DND-41 (cell line): Measurements from ENCODE around the gene STK25.

Experiments
- ATAC-seq: fragments of 200-7000 bp; cut with Tn5 transposase; 3 replicates; pipeline ENCODE4 v1.9.1; 2021; ENCODE audit warnings: low read depth; ENCODE audit not compliant: insufficient read depth
- DNase-seq: peaks from one replicate; pipeline ENCODE4 v3.0.0-alpha.2; 2020
- H2AFZ ChIP-seq: 2 replicates; pipeline ENCODE4 v1.6.0; 2012; ENCODE audit warnings: low read depth, low read length
- H3K27ac ChIP-seq: 2 replicates; pipeline ENCODE4 v1.5.1; 2012; ENCODE audit warnings: low read length, inconsistent platforms
- H3K27me3 ChIP-seq: fragments of 200-600 bp; sonication (generic); 2 replicates; pipeline ENCODE4 v1.6.0; 2012; ENCODE audit warnings: low read length, mild to moderate bottlenecking, inconsistent platforms; ENCODE audit not compliant: insufficient read depth, poor library complexity
- H3K36me3 ChIP-seq: 2 replicates; pipeline ENCODE4 v1.5.1; 2012; ENCODE audit warnings: low read length, inconsistent platforms; ENCODE audit not compliant: insufficient read depth
- H3K4me1 ChIP-seq: 2 replicates; pipeline ENCODE4 v1.5.1; 2012; ENCODE audit warnings: mild to moderate bottlenecking, low read length; ENCODE audit not compliant: insufficient read depth
- H3K4me2 ChIP-seq: 2 replicates; pipeline ENCODE4 v1.6.0; 2012; ENCODE audit warnings: mild to moderate bottlenecking, moderate library complexity, low read length, inconsistent platforms; ENCODE audit not compliant: insufficient read depth
- H3K4me3 ChIP-seq, 2 experiments: fragments of 200-600 bp in 1 of 2; shearing (Covaris generic) in 1 of 2; 2 replicates each; pipeline ENCODE4 v1.5.1; 2012 to 2016; ENCODE audit warnings: inconsistent platforms in 2 of 2, low read length in 2 of 2, mild to moderate bottlenecking in 2 of 2, low read depth in 1 of 2, moderate library complexity in 1 of 2
- H3K79me2 ChIP-seq: 2 replicates; pipeline ENCODE4 v1.6.0; 2012; ENCODE audit warnings: low read length, inconsistent platforms; ENCODE audit not compliant: insufficient read depth
- H3K9ac ChIP-seq: 2 replicates; pipeline ENCODE4 v1.6.0; 2012; ENCODE audit warnings: low read depth, mild to moderate bottlenecking, inconsistent platforms, low read length, moderate library complexity
- H3K9me3 ChIP-seq: 2 replicates; pipeline ENCODE4 v1.5.1; 2012; ENCODE audit warnings: low read length, moderate library complexity, mild to moderate bottlenecking, inconsistent platforms; ENCODE audit not compliant: insufficient read depth, severe bottlenecking
- H4K20me1 ChIP-seq: 2 replicates; pipeline ENCODE4 v1.6.0; 2012; ENCODE audit warnings: low read length; ENCODE audit not compliant: insufficient read depth
- CTCF ChIP-seq: IDR thresholded peaks from 2 replicates; pipeline ENCODE4 v1.5.1; 2012; ENCODE audit warnings: borderline replicate concordance, low read length, moderate library complexity, mild to moderate bottlenecking; ENCODE audit not compliant: poor library complexity, severe bottlenecking; ENCODE audit errors: extremely low read depth
- EZH2 ChIP-seq: IDR thresholded peaks from 3 replicates; pipeline ENCODE4 v1.6.1; 2012; ENCODE audit warnings: borderline replicate concordance, low read depth, mild to moderate bottlenecking, moderate library complexity, low read length, inconsistent platforms; ENCODE audit not compliant: severe bottlenecking

STK25 gene

GRCh38 chr2:241514986-241515737 lies 6.8 kb upstream of the STK25 start:
- Histone ChIP-seq H3K27ac (no peak overlapping the region), H3K36me3 (no peaks in the 10 kb centered on the region), H2AFZ (0 out of 2 replicates have a peak overlapping the region, but pooled peaks have one; percentile 25), H3K4me2 (no peak overlapping the region), H3K4me1 (no peaks in the 10 kb centered on the region), H3K27me3 (no peaks in the 10 kb centered on the region), H4K20me1 (no peaks in the 10 kb centered on the region), H3K9ac (no peak overlapping the region), H3K9me3 (no peaks in the 10 kb centered on the region), H3K4me3 (no peak overlapping the region), H3K79me2 (no peaks in the 10 kb centered on the region)
- ATAC-seq (no peak), DNase-seq (no peak)
- TF ChIP-seq EZH2 (no peak), CTCF (no peak)

- Histone ChIP-seq H3K27ac (no peak overlapping the region), H3K9me3 (no peaks in the 10 kb centered on the region), H3K4me3 (no peak overlapping the region), H3K36me3 (no peaks in the 10 kb centered on the region), H4K20me1 (no peaks in the 10 kb centered on the region), H3K4me2 (no peak overlapping the region), H2AFZ (no peak overlapping the region), H3K4me1 (peaks cover 2% of the 10 kb centered on the region), H3K79me2 (no peaks in the 10 kb centered on the region), H3K9ac (no peak overlapping the region), H3K27me3 (no peaks in the 10 kb centered on the region)
- TF ChIP-seq CTCF: no peak
- no peak for TF ChIP-seq EZH2
- no peak for ATAC-seq
- no peak for DNase-seq
These were observed 6.2 kb upstream of the STK25 start for GRCh38 chr2:241514553-241514952.

GRCh38 chr2:241511091-241511741 lies 2.8 kb upstream of the STK25 start:
- Histone ChIP-seq H4K20me1 (peaks cover 13% of the 10 kb centered on the region), H3K4me3 (no peak overlapping the region), H3K9me3 (no peaks in the 10 kb centered on the region), H3K9ac (no peak overlapping the region), H3K27ac (no peak overlapping the region), H2AFZ (no peak overlapping the region), H3K4me1 (peaks cover 28% of the 10 kb centered on the region), H3K79me2 (peaks cover 22% of the 10 kb centered on the region), H3K4me2 (no peak overlapping the region), H3K36me3 (peaks cover 5% of the 10 kb centered on the region; the same call in 1 of the 2 replicates), H3K27me3 (no peaks in the 10 kb centered on the region)
- DNase-seq (no peak), ATAC-seq (no peak)
- TF ChIP-seq CTCF: no peak
- no peak for TF ChIP-seq EZH2
